ENCODE data around the gene TRIM56. TPM values are rescaled to one million over a fixed set of nuclear protein-coding genes. Genes with fewer than 3 reads are reported as not detected.

Gene TRIM56
- total and polyA plus RNA-seq, 2 of the 13 experiments (the other 11 are each of a cell fraction or from before 2014, with no cell fraction given), result 3.2 to 7.1 TPM

DNA sequence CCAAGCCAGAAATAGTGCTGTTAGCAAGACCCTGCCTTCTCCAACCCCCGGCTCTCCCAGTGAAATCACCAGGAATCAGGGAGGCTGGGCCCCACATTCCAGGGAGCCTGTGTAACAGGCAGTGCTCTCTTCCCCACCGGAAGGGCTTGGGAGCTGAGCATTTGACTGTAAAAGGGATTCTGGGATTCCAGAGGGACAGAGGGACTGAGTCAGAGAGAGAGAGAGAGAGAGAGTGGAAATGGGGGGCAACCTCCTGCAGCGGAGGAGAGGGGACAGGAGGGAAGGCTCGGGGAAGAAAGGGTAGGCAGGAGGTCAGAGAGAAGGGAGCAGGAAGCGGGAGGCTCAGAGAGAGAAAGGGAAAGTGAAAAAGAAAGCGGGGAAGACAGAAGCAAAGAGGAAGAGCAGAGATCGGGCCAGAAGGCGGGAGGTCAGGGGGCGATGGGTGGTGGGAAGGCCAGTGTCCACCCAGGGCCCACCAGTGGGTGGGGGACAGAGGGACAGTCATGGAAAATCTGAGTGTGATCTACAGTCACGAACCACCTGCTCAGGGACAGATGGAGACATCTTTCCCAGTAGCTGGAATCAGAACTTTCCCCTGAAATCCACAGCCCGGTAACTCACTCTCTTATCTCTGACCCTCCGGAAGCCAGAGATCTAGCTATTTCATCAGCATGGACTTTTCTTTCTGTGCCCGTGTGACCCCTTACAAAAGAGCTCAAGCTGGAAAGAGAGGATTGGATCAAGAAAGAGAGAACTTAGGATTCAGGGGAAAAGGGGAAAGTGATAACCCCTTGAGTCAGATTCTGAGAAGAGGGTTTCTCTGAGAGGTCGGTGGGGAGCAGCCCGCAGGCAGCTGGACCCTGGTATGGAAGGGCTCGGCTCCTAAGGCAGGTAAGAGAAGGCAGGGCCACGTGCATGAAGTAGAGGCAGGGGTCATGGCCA, 37.0 kb downstream of the TRIM56 start (continued):
- TF ChIP-seq, protein P1, sequence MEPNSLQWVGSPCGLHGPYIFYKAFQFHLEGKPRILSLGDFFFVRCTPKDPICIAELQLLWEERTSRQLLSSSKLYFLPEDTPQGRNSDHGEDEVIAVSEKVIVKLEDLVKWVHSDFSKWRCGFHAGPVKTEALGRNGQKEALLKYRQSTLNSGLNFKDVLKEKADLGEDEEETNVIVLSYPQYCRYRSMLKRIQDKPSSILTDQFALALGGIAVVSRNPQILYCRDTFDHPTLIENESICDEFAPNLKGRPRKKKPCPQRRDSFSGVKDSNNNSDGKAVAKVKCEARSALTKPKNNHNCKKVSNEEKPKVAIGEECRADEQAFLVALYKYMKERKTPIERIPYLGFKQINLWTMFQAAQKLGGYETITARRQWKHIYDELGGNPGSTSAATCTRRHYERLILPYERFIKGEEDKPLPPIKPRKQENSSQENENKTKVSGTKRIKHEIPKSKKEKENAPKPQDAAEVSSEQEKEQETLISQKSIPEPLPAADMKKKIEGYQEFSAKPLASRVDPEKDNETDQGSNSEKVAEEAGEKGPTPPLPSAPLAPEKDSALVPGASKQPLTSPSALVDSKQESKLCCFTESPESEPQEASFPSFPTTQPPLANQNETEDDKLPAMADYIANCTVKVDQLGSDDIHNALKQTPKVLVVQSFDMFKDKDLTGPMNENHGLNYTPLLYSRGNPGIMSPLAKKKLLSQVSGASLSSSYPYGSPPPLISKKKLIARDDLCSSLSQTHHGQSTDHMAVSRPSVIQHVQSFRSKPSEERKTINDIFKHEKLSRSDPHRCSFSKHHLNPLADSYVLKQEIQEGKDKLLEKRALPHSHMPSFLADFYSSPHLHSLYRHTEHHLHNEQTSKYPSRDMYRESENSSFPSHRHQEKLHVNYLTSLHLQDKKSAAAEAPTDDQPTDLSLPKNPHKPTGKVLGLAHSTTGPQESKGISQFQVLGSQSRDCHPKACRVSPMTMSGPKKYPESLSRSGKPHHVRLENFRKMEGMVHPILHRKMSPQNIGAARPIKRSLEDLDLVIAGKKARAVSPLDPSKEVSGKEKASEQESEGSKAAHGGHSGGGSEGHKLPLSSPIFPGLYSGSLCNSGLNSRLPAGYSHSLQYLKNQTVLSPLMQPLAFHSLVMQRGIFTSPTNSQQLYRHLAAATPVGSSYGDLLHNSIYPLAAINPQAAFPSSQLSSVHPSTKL (CRISPR knock-in tag; IDR thresholded peaks at IDR 0.05), result peak; percentile 73
- TF ChIP-seq POLR2A (IDR thresholded peaks at IDR 0.05; ENCODE audit: insufficient read depth in 1 of 2, low read depth in 2 of 2, low read length in 2 of 2) (peak; percentile 59 to 87), SMC3 (IDR thresholded peaks at IDR 0.05; ENCODE audit: low read length) (peak; percentile 9; the same call in 1 of the 2 replicates), ETV5 (CRISPR knock-in tag; IDR thresholded peaks at IDR 0.05; ENCODE audit: borderline replicate concordance) (peak; percentile 97), NFYC (CRISPR knock-in tag; IDR thresholded peaks at IDR 0.05) (no peak)
- TF ChIP-seq, protein P2, sequence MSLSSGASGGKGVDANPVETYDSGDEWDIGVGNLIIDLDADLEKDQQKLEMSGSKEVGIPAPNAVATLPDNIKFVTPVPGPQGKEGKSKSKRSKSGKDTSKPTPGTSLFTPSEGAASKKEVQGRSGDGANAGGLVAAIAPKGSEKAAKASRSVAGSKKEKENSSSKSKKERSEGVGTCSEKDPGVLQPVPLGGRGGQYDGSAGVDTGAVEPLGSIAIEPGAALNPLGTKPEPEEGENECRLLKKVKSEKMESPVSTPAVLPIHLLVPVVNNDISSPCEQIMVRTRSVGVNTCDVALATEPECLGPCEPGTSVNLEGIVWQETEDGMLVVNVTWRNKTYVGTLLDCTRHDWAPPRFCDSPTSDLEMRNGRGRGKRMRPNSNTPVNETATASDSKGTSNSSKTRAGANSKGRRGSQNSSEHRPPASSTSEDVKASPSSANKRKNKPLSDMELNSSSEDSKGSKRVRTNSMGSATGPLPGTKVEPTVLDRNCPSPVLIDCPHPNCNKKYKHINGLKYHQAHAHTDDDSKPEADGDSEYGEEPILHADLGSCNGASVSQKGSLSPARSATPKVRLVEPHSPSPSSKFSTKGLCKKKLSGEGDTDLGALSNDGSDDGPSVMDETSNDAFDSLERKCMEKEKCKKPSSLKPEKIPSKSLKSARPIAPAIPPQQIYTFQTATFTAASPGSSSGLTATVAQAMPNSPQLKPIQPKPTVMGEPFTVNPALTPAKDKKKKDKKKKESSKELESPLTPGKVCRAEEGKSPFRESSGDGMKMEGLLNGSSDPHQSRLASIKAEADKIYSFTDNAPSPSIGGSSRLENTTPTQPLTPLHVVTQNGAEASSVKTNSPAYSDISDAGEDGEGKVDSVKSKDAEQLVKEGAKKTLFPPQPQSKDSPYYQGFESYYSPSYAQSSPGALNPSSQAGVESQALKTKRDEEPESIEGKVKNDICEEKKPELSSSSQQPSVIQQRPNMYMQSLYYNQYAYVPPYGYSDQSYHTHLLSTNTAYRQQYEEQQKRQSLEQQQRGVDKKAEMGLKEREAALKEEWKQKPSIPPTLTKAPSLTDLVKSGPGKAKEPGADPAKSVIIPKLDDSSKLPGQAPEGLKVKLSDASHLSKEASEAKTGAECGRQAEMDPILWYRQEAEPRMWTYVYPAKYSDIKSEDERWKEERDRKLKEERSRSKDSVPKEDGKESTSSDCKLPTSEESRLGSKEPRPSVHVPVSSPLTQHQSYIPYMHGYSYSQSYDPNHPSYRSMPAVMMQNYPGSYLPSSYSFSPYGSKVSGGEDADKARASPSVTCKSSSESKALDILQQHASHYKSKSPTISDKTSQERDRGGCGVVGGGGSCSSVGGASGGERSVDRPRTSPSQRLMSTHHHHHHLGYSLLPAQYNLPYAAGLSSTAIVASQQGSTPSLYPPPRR (CRISPR knock-in tag; IDR thresholded peaks at IDR 0.05; ENCODE audit: borderline replicate concordance), result peak; percentile 41; the same call in 1 of the 2 replicates
- TF ChIP-seq, protein P3, sequence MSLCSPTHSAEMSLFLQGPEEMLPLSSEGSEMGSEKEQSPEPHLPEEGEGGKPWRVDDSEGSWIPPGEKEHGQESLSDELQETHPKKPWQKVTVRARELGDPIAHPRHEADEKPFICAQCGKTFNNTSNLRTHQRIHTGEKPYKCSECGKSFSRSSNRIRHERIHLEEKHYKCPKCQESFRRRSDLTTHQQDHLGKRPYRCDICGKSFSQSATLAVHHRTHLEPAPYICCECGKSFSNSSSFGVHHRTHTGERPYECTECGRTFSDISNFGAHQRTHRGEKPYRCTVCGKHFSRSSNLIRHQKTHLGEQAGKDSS (CRISPR knock-in tag; IDR thresholded peaks at IDR 0.05; ENCODE audit: borderline replicate concordance, low read depth), result peak; percentile 68; the same call in 1 of the 2 replicates
- TF ChIP-seq, protein P4, sequence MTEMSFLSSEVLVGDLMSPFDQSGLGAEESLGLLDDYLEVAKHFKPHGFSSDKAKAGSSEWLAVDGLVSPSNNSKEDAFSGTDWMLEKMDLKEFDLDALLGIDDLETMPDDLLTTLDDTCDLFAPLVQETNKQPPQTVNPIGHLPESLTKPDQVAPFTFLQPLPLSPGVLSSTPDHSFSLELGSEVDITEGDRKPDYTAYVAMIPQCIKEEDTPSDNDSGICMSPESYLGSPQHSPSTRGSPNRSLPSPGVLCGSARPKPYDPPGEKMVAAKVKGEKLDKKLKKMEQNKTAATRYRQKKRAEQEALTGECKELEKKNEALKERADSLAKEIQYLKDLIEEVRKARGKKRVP (CRISPR knock-in tag; IDR thresholded peaks at IDR 0.05), result peak in 1 of 2 experiments; percentile 95; a peak in 2 of 4 replicates
- TF ChIP-seq, protein P5, sequence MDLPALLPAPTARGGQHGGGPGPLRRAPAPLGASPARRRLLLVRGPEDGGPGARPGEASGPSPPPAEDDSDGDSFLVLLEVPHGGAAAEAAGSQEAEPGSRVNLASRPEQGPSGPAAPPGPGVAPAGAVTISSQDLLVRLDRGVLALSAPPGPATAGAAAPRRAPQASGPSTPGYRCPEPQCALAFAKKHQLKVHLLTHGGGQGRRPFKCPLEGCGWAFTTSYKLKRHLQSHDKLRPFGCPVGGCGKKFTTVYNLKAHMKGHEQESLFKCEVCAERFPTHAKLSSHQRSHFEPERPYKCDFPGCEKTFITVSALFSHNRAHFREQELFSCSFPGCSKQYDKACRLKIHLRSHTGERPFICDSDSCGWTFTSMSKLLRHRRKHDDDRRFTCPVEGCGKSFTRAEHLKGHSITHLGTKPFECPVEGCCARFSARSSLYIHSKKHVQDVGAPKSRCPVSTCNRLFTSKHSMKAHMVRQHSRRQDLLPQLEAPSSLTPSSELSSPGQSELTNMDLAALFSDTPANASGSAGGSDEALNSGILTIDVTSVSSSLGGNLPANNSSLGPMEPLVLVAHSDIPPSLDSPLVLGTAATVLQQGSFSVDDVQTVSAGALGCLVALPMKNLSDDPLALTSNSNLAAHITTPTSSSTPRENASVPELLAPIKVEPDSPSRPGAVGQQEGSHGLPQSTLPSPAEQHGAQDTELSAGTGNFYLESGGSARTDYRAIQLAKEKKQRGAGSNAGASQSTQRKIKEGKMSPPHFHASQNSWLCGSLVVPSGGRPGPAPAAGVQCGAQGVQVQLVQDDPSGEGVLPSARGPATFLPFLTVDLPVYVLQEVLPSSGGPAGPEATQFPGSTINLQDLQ (CRISPR knock-in tag; IDR thresholded peaks at IDR 0.05), result no peak
